ENCODE results near the gene OSBPL3.
A peak's percentile ranks its signal among the peaks of the same experiment; 100 is the strongest.
"Not testable (repeated sequence)": the region's sequence is repeated elsewhere in the genome, so short reads cannot be mapped to it uniquely, and the experiment has no call there.

OSBPL3 gene

GRCh38 chr7:24917510-24918239, 62.3 kb downstream of the OSBPL3 start:
- peak; percentile 63 to 67 for DNase-seq (ENCODE audit: low read depth in 2 of 2)

GRCh38 chr7:24916463-24917040, 63.4 kb downstream of the OSBPL3 start:
- DNase-seq (ENCODE audit: low read depth in 2 of 2) = no peak

GRCh38 chr7:24914465-24914859, 65.5 kb downstream of the OSBPL3 start:
- no peak for DNase-seq (ENCODE audit: low read depth in 2 of 2)

- no peak for DNase-seq (ENCODE audit: low read depth in 2 of 2)
These were observed 66.0 kb downstream of the OSBPL3 start for GRCh38 chr7:24913801-24914464.

GRCh38 chr7:24912874-24913514, 67.0 kb downstream of the OSBPL3 start:
- DNase-seq (ENCODE audit: low read depth in 2 of 2) = no peak

- no peak for DNase-seq (ENCODE audit: low read depth in 2 of 2)
These were observed 67.6 kb downstream of the OSBPL3 start for GRCh38 chr7:24912424-24912823.

- no peak for DNase-seq (ENCODE audit: low read depth in 2 of 2)
These were observed 68.8 kb downstream of the OSBPL3 start for GRCh38 chr7:24911213-24911603.

GRCh38 chr7:24910551-24911212, 69.3 kb downstream of the OSBPL3 start:
- DNase-seq (ENCODE audit: low read depth in 2 of 2) = no peak

GRCh38 chr7:24908727-24909126, 71.3 kb downstream of the OSBPL3 start:
- DNase-seq (ENCODE audit: low read depth in 2 of 2) = no peak

- no peak for DNase-seq (ENCODE audit: low read depth in 2 of 2)
These were observed 71.8 kb downstream of the OSBPL3 start for GRCh38 chr7:24908166-24908565.

GRCh38 chr7:24907311-24907886, 72.6 kb downstream of the OSBPL3 start:
- DNase-seq (ENCODE audit: low read depth in 2 of 2) = no peak

GRCh38 chr7:24905996-24906770, 73.8 kb downstream of the OSBPL3 start:
- no peak for DNase-seq (ENCODE audit: low read depth in 2 of 2)

- not testable (repeated sequence) for DNase-seq (ENCODE audit: low read depth in 2 of 2)
These were observed 76.0 kb downstream of the OSBPL3 start for GRCh38 chr7:24903992-24904391.

GRCh38 chr7:24903559-24903958, 76.4 kb downstream of the OSBPL3 start:
- DNase-seq (ENCODE audit: low read depth in 2 of 2) = no peak

- no peak for DNase-seq (ENCODE audit: low read depth in 2 of 2)
These were observed 77.0 kb downstream of the OSBPL3 start for GRCh38 chr7:24902931-24903330.

GRCh38 chr7:24902276-24902675, 77.7 kb downstream of the OSBPL3 start:
- DNase-seq (ENCODE audit: low read depth in 2 of 2) = no peak

- DNase-seq (ENCODE audit: low read depth in 2 of 2) = no peak
These were observed 80.1 kb downstream of the OSBPL3 start for GRCh38 chr7:24899905-24900304.

GRCh38 chr7:24899161-24899560, 80.8 kb downstream of the OSBPL3 start:
- no peak for DNase-seq (ENCODE audit: low read depth in 2 of 2)

GRCh38 chr7:24898691-24899090, 81.3 kb downstream of the OSBPL3 start:
- no peak for DNase-seq (ENCODE audit: low read depth in 2 of 2)

GRCh38 chr7:24896031-24896501, 83.9 kb downstream of the OSBPL3 start:
- DNase-seq (ENCODE audit: low read depth in 2 of 2) = no peak
